Measurements from ENCODE around the gene FAM193A. TPM values are rescaled to one million over a fixed set of nuclear protein-coding genes. Genes with fewer than 3 reads are reported as not detected.

The FAM193A gene
- total and polyA plus RNA-seq, 11 donors: 9.7 to 21.0 (median 16.3) TPM

DNA sequence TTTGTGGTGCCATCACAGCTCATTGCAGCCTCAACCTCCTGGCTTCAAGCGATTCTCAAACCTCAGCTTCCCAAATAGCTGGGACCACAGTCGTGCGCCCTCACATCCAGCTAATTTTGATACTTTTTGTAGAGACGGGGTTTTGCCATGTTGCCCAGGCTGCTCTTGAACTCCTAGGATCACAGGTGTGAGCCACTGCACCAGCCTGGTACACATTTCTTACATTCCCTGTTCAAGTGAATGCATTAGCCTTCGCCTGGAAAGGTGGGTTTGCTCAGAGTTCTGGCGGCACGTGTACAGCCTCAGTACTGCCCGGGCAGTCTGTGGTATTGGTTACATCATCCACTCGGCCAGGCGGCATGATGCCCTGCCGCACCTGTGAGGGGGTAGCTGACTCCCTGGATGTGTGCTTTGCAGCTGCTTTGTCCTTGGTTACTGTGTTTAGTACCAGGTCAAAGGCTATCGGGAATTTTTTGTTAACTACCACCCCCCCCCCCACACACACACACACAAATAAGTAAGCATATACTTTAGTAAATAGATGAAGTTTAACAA, 162.6 kb downstream of the FAM193A start:
- H3K9me3 ChIP-seq: no peaks in the 10 kb centered on the region
- no peaks in the 10 kb centered on the region for H3K27me3 ChIP-seq
- DNase-seq (no peak), ATAC-seq (no peak)
- H3K36me3 ChIP-seq: peaks cover 2 to 100% (median 98%) of the 10 kb centered on the region in 9 donors
- no peak overlapping the region for H3K4me3 ChIP-seq
- 93 to 95% (median 95%) methylated on average over 12 of the region's 12 CpGs for WGBS, 4 donors
- intact Hi-C loops (cut with DNase I): no loop called here
- TF ChIP-seq POLR2A (IDR thresholded peaks at IDR 0.05): no peak
- TF ChIP-seq, protein P1, sequence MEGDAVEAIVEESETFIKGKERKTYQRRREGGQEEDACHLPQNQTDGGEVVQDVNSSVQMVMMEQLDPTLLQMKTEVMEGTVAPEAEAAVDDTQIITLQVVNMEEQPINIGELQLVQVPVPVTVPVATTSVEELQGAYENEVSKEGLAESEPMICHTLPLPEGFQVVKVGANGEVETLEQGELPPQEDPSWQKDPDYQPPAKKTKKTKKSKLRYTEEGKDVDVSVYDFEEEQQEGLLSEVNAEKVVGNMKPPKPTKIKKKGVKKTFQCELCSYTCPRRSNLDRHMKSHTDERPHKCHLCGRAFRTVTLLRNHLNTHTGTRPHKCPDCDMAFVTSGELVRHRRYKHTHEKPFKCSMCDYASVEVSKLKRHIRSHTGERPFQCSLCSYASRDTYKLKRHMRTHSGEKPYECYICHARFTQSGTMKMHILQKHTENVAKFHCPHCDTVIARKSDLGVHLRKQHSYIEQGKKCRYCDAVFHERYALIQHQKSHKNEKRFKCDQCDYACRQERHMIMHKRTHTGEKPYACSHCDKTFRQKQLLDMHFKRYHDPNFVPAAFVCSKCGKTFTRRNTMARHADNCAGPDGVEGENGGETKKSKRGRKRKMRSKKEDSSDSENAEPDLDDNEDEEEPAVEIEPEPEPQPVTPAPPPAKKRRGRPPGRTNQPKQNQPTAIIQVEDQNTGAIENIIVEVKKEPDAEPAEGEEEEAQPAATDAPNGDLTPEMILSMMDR (IDR thresholded peaks at IDR 0.05): no peak
- H3K27ac ChIP-seq: no peak overlapping the region
- no peaks in the 10 kb centered on the region for H3K4me1 ChIP-seq

DNA sequence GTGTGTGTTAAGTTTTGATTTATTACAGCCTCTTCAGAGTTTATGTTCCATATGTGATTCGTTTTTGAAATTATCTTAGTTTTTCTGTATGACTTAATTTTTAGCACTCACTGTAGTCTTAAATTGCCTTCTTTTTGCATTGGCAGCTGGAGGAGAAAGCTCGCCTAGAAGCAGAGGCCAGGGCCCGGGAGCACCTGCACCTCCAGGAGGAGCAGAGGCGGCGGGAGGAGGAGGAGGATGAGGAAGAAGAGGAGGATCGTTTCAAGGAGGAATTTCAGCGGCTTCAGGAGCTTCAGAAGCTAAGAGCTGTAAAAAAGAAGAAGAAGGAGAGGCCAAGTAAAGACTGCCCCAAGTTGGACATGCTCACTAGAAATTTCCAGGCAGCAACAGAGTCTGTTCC, 163.1 kb downstream of the FAM193A start:
- no peaks in the 10 kb centered on the region for H3K9me3 ChIP-seq
- DNase-seq (no peak), ATAC-seq (no peak)
- intact Hi-C loops (cut with DNase I): no loop called here
- no peaks in the 10 kb centered on the region for H3K4me1 ChIP-seq
- WGBS, 4 donors: 85 to 93% (median 90%) methylated on average over 7 of the region's 7 CpGs
- H3K27ac ChIP-seq: no peak overlapping the region
- no peak overlapping the region for H3K4me3 ChIP-seq
- H3K27me3 ChIP-seq: no peaks in the 10 kb centered on the region
- peaks cover 2 to 100% (median 98%) of the 10 kb centered on the region in 9 donors for H3K36me3 ChIP-seq
- TF ChIP-seq POLR2A (IDR thresholded peaks at IDR 0.05): no peak
- TF ChIP-seq, protein P1 (IDR thresholded peaks at IDR 0.05): no peak

DNA sequence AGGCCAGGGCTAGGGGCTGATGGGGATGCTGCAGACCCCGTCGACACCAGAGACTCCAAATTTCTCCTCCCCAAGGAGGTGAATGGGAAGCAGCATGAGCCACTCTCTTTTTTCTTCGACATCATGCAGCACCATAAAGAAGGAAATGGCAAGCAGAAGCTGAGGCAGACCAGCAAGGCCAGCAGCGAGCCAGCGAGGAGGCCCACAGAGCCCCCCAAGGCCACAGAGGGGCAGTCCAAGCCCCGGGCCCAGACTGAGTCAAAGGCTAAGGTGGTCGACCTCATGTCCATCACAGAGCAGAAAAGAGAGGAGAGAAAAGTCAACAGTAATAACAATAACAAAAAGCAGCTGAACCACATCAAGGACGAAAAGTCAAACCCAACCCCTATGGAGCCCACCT, 163.6 kb downstream of the FAM193A start:
- ATAC-seq (no peak), DNase-seq (no peak)
- intact Hi-C loops (cut with DNase I): no loop called here
- 89 to 98% (median 97%) methylated on average over 8 of the region's 8 CpGs for WGBS, 4 donors
- no peak for TF ChIP-seq POLR2A (IDR thresholded peaks at IDR 0.05)
- TF ChIP-seq, protein P1 (IDR thresholded peaks at IDR 0.05): no peak
- H3K9me3 ChIP-seq: no peaks in the 10 kb centered on the region
- peaks cover 2 to 100% (median 98%) of the 10 kb centered on the region in 9 donors for H3K36me3 ChIP-seq
- H3K4me1 ChIP-seq: no peaks in the 10 kb centered on the region
- no peaks in the 10 kb centered on the region for H3K27me3 ChIP-seq
- no peak overlapping the region for H3K4me3 ChIP-seq
- H3K27ac ChIP-seq: no peak overlapping the region

DNA sequence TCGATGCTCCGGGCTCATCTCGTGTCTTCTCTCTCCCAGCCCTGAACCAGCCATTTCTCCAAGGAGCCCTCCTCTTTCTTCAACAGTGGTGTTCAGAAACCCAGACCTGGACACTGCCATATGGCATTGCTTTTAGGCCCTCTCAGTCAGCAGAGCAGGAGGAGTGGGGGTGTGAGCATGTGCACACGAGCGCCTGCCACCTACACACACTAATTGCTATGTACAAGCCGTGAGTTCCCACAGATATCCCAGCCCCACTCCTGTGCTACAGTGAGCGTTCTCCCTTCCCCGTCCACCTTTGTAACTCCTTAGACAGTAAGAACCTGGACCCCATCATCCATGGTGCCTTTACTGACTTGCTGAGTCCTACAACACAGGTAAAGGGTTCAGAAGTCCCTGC, 165.9 kb downstream of the FAM193A start:
- TF ChIP-seq, protein P1 (IDR thresholded peaks at IDR 0.05): no peak
- H3K4me1 ChIP-seq: no peaks in the 10 kb centered on the region
- intact Hi-C loops (cut with DNase I): no loop called here
- H3K36me3 ChIP-seq: peaks cover 2 to 99% (median 90%) of the 10 kb centered on the region in 9 donors
- H3K9me3 ChIP-seq: no peaks in the 10 kb centered on the region
- H3K27me3 ChIP-seq: no peaks in the 10 kb centered on the region
- H3K27ac ChIP-seq: no peak overlapping the region
- ATAC-seq: no peak
- no peak overlapping the region for H3K4me3 ChIP-seq
- 91 to 95% (median 94%) methylated on average over 8 of the region's 8 CpGs for WGBS, 4 donors
- DNase-seq: no peak
